GM23338 (cell line): ENCODE results near the gene NEURL1. TPM values are rescaled to one million over a fixed set of nuclear protein-coding genes. Genes with fewer than 3 reads are reported as not detected.

Experiments used
- ATAC-seq: fragments of 200-7000 bp; cut with Tn5 transposase; 3 replicates; pipeline ENCODE4 v1.9.1; 2020
- DNase-seq: peaks from one replicate; pipeline ENCODE4 v3.0.0-alpha.2; 2015; ENCODE audit warnings: low spot score
- H2AFZ ChIP-seq: fragments of 200-600 bp; sonication (generic); 2 replicates; pipeline ENCODE4 v1.8.0; 2016; ENCODE audit warnings: antibody characterized with exemption, mild to moderate bottlenecking, moderate library complexity
- H3F3A ChIP-seq: fragments of 200-600 bp; sonication (generic); replicated peaks from 2 replicates; pipeline ENCODE4 v1.8.0; 2017; ENCODE audit warnings: antibody characterized with exemption, mixed run types, low read depth
- H3K27ac ChIP-seq: fragments of 200-600 bp; sonication (generic); 2 replicates; pipeline ENCODE4 v1.6.1; 2016; ENCODE audit warnings: low read depth
- H3K27me3 ChIP-seq: fragments of 200-600 bp; sonication (generic); 2 replicates; pipeline ENCODE4 v1.8.0; 2016; ENCODE audit warnings: mild to moderate bottlenecking, mixed run types, moderate library complexity; ENCODE audit not compliant: insufficient read depth
- H3K36me3 ChIP-seq: fragments of 200-600 bp; sonication (generic); 2 replicates; pipeline ENCODE4 v1.8.0; 2016; ENCODE audit warnings: mild to moderate bottlenecking; ENCODE audit not compliant: insufficient read depth
- H3K4me1 ChIP-seq: fragments of 200-600 bp; sonication (generic); 2 replicates; pipeline ENCODE4 v1.8.0; 2016; ENCODE audit warnings: mild to moderate bottlenecking, moderate library complexity; ENCODE audit not compliant: insufficient read depth
- H3K4me2 ChIP-seq: fragments of 200-600 bp; sonication (generic); 2 replicates; pipeline ENCODE4 v1.7.1; 2017; ENCODE audit warnings: mixed run types
- H3K4me3 ChIP-seq: fragments of 200-600 bp; sonication (generic); 2 replicates; pipeline ENCODE4 v1.6.1; 2016; ENCODE audit warnings: mixed run types
- H3K79me2 ChIP-seq: fragments of 200-600 bp; sonication (generic); replicated peaks from 2 replicates; pipeline ENCODE4 v1.8.0; 2017; ENCODE audit warnings: mild to moderate bottlenecking; ENCODE audit not compliant: insufficient read depth
- H3K9me2 ChIP-seq: fragments of 200-600 bp; sonication (generic); 2 replicates; pipeline ENCODE4 v1.8.0; 2017; ENCODE audit not compliant: insufficient read depth
- H4K20me1 ChIP-seq: fragments of 200-600 bp; sonication (generic); replicated peaks from 2 replicates; pipeline ENCODE4 v1.8.0; 2017; ENCODE audit warnings: mild to moderate bottlenecking; ENCODE audit not compliant: insufficient read depth
- H3K27ac Mint-ChIP-seq: 2 replicates; pipeline ENCODE4 v1.8.0; 2020; ENCODE audit warnings: inconsistent platforms, mild to moderate bottlenecking, moderate library complexity, mixed read lengths
- H3K27me3 Mint-ChIP-seq: 3 replicates; pipeline ENCODE4 v1.8.0; 2022; ENCODE audit warnings: low read depth, mild to moderate bottlenecking, moderate library complexity, mixed read lengths, inconsistent platforms; ENCODE audit not compliant: insufficient read depth, poor library complexity
- H3K36me3 Mint-ChIP-seq: 3 replicates; pipeline ENCODE4 v1.8.0; 2021; ENCODE audit warnings: low read depth, mild to moderate bottlenecking, inconsistent platforms, moderate library complexity, mixed read lengths
- H3K4me1 Mint-ChIP-seq: 3 replicates; pipeline ENCODE4 v1.8.0; 2020; ENCODE audit warnings: mild to moderate bottlenecking, inconsistent platforms, mixed read lengths
- H3K4me3 Mint-ChIP-seq: 3 replicates; pipeline ENCODE4 v1.8.0; 2021; ENCODE audit warnings: moderate library complexity, mild to moderate bottlenecking, inconsistent platforms, mixed read lengths
- H3K9me3 Mint-ChIP-seq: 3 replicates; pipeline ENCODE4 v1.8.0; 2020; ENCODE audit warnings: moderate library complexity, mild to moderate bottlenecking, inconsistent platforms, mixed read lengths
- EZH2phosphoT487 ChIP-seq: fragments of 200-600 bp; sonication (generic); IDR thresholded peaks from one replicate; pipeline ENCODE4 v1.8.1; 2018; ENCODE audit warnings: antibody characterized with exemption; ENCODE audit not compliant: unreplicated experiment
- POLR2AphosphoS5 ChIP-seq: IDR thresholded peaks from 2 replicates; pipeline ENCODE4 v1.6.1; 2016; ENCODE audit warnings: antibody characterized with exemption, low read depth
- ZNF331 ChIP-seq: fragments of 250-450 bp; sonication (Bioruptor Pico); IDR thresholded peaks from 2 replicates; pipeline ENCODE4 v1.5.0; 2020; ENCODE audit warnings: low read depth, mild to moderate bottlenecking, moderate library complexity
- polyA plus RNA-seq: library from polyadenylated mRNA; unstranded; fragments of >200 nt; fragmentation: Nextera tagmentation; extraction: Ambion mirVana; gene quantifications from 2 replicates; pipeline ENCODE4 v1.2.1, GENCODE V29; 2016
- total RNA-seq: library from RNA; depleted of rRNA; stranded (reverse); fragments of >200 nt; shearing (Covaris generic); gene quantifications from 2 replicates; pipeline ENCODE4 v1.2.3, GENCODE V29; 2014
- TF ChIP-seq, protein P1 (sequence below): IDR thresholded peaks from one replicate; pipeline ENCODE4 v1.6.1; 2018; ENCODE audit warnings: antibody characterized with exemption; ENCODE audit not compliant: unreplicated experiment
- TF ChIP-seq, protein P2 (sequence below): IDR thresholded peaks from 2 replicates; pipeline ENCODE4 v1.6.1; 2016; ENCODE audit warnings: antibody characterized with exemption
- TF ChIP-seq, protein P3 (sequence below), 2 experiments: fragments of 200-600 bp in 1 of 2; sonication (generic) in 1 of 2; conservative IDR thresholded peaks; 2 replicates each; pipeline versions ENCODE4 v1.5.1 to v1.6.1; 2016 to 2017; ENCODE audit warnings: antibody characterized with exemption in 2 of 2, low read depth in 2 of 2, mild to moderate bottlenecking in 2 of 2, moderate library complexity in 1 of 2
- TF ChIP-seq, protein P4 (sequence below): fragments of 250-450 bp; sonication (Bioruptor Pico); IDR thresholded peaks from 2 replicates; pipeline ENCODE4 v1.5.0; 2020; ENCODE audit warnings: mild to moderate bottlenecking, moderate library complexity

Gene NEURL1
- total and polyA plus RNA-seq, 2 experiments from 2014 or later, result 0.82 to 1.1 TPM

DNA sequence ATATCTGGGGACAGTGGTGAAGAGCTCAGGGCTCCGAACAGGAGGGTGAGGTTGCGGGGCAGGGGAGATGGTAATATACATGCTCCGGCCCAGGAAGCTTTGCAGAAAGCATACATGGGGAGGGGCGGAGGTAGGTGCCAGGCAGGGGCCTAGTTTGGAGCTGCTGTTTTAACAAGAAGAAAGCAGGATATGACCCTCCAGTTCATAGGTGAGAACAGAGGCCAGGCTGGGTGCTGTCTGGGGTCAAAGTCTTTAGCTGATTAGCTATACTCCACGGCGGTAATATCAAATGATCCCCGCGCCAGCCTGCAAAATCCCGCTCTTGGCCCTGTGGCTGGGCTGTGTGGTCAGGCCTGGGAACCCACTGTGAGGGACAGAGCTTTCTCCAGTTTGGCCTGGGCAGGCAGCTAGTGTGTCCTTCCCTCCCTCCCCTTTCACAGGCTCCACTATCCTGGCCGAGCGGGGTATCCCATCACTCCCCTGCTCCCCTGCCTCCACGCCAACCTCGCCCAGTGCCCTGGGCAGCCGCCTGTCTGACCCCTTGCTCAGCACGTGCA is 95.6 kb downstream of the NEURL1 start (continued):
- TF ChIP-seq, protein P1, sequence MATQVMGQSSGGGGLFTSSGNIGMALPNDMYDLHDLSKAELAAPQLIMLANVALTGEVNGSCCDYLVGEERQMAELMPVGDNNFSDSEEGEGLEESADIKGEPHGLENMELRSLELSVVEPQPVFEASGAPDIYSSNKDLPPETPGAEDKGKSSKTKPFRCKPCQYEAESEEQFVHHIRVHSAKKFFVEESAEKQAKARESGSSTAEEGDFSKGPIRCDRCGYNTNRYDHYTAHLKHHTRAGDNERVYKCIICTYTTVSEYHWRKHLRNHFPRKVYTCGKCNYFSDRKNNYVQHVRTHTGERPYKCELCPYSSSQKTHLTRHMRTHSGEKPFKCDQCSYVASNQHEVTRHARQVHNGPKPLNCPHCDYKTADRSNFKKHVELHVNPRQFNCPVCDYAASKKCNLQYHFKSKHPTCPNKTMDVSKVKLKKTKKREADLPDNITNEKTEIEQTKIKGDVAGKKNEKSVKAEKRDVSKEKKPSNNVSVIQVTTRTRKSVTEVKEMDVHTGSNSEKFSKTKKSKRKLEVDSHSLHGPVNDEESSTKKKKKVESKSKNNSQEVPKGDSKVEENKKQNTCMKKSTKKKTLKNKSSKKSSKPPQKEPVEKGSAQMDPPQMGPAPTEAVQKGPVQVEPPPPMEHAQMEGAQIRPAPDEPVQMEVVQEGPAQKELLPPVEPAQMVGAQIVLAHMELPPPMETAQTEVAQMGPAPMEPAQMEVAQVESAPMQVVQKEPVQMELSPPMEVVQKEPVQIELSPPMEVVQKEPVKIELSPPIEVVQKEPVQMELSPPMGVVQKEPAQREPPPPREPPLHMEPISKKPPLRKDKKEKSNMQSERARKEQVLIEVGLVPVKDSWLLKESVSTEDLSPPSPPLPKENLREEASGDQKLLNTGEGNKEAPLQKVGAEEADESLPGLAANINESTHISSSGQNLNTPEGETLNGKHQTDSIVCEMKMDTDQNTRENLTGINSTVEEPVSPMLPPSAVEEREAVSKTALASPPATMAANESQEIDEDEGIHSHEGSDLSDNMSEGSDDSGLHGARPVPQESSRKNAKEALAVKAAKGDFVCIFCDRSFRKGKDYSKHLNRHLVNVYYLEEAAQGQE, result no peak
- TF ChIP-seq, protein P2, sequence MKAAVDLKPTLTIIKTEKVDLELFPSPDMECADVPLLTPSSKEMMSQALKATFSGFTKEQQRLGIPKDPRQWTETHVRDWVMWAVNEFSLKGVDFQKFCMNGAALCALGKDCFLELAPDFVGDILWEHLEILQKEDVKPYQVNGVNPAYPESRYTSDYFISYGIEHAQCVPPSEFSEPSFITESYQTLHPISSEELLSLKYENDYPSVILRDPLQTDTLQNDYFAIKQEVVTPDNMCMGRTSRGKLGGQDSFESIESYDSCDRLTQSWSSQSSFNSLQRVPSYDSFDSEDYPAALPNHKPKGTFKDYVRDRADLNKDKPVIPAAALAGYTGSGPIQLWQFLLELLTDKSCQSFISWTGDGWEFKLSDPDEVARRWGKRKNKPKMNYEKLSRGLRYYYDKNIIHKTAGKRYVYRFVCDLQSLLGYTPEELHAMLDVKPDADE, result no peak
- TF ChIP-seq EZH2phosphoT487 (no peak), ZNF331 (CRISPR knock-in tag) (no peak)
- TF ChIP-seq, protein P3, sequence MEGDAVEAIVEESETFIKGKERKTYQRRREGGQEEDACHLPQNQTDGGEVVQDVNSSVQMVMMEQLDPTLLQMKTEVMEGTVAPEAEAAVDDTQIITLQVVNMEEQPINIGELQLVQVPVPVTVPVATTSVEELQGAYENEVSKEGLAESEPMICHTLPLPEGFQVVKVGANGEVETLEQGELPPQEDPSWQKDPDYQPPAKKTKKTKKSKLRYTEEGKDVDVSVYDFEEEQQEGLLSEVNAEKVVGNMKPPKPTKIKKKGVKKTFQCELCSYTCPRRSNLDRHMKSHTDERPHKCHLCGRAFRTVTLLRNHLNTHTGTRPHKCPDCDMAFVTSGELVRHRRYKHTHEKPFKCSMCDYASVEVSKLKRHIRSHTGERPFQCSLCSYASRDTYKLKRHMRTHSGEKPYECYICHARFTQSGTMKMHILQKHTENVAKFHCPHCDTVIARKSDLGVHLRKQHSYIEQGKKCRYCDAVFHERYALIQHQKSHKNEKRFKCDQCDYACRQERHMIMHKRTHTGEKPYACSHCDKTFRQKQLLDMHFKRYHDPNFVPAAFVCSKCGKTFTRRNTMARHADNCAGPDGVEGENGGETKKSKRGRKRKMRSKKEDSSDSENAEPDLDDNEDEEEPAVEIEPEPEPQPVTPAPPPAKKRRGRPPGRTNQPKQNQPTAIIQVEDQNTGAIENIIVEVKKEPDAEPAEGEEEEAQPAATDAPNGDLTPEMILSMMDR (conservative IDR thresholded peaks at IDR 0.05; ENCODE audit: low read depth in 2 of 2), result no peak

DNA sequence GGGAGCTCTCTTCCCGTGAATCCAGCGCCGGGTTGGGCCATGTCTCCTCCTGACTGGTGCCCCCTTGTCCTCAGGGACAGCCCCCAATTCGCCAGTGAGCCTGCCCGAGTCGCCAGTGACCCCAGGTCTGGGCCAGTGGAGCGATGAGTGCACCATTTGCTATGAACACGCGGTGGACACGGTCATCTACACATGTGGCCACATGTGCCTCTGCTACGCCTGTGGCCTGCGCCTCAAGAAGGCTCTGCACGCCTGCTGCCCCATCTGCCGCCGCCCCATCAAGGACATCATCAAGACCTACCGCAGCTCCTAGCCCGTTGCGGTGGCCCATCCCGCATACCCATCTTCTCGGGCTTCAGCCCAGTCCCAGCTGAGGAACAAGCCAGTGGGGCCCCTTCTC is 96.6 kb downstream of the NEURL1 start:
- Mint-ChIP-seq H3K27me3 (peaks cover 22% of the 10 kb centered on the region), H3K9me3 (peaks cover 9% of the 10 kb centered on the region), H3K27ac (no peak overlapping the region), H3K4me3 (no peak overlapping the region), H3K4me1 (peaks cover under 1% of the 10 kb centered on the region; the same call in 1 of the 3 replicates), H3K36me3 (0 out of 3 replicates have a peak, but pooled peaks cover 3% of the 10 kb centered on the region)
- Histone ChIP-seq H4K20me1 (no peaks in the 10 kb centered on the region), H3K4me2 (no peak overlapping the region), H3K27ac (no peak overlapping the region), H2AFZ (no peak overlapping the region), H3K9me2 (peaks cover 4% of the 10 kb centered on the region; the same call in 1 of the 2 replicates), H3K27me3 (peaks cover 11% of the 10 kb centered on the region), H3K36me3 (no peaks in the 10 kb centered on the region), H3K4me1 (no peaks in the 10 kb centered on the region), H3K79me2 (no peaks in the 10 kb centered on the region), H3K4me3 (no peak overlapping the region), H3F3A (no peaks in the 10 kb centered on the region)
- no peak for DNase-seq
- no peak for ATAC-seq
- TF ChIP-seq, protein P1, result no peak
- no peak for TF ChIP-seq POLR2AphosphoS5
- no peak for TF ChIP-seq ZNF331 (CRISPR knock-in tag)
- TF ChIP-seq, protein P4, sequence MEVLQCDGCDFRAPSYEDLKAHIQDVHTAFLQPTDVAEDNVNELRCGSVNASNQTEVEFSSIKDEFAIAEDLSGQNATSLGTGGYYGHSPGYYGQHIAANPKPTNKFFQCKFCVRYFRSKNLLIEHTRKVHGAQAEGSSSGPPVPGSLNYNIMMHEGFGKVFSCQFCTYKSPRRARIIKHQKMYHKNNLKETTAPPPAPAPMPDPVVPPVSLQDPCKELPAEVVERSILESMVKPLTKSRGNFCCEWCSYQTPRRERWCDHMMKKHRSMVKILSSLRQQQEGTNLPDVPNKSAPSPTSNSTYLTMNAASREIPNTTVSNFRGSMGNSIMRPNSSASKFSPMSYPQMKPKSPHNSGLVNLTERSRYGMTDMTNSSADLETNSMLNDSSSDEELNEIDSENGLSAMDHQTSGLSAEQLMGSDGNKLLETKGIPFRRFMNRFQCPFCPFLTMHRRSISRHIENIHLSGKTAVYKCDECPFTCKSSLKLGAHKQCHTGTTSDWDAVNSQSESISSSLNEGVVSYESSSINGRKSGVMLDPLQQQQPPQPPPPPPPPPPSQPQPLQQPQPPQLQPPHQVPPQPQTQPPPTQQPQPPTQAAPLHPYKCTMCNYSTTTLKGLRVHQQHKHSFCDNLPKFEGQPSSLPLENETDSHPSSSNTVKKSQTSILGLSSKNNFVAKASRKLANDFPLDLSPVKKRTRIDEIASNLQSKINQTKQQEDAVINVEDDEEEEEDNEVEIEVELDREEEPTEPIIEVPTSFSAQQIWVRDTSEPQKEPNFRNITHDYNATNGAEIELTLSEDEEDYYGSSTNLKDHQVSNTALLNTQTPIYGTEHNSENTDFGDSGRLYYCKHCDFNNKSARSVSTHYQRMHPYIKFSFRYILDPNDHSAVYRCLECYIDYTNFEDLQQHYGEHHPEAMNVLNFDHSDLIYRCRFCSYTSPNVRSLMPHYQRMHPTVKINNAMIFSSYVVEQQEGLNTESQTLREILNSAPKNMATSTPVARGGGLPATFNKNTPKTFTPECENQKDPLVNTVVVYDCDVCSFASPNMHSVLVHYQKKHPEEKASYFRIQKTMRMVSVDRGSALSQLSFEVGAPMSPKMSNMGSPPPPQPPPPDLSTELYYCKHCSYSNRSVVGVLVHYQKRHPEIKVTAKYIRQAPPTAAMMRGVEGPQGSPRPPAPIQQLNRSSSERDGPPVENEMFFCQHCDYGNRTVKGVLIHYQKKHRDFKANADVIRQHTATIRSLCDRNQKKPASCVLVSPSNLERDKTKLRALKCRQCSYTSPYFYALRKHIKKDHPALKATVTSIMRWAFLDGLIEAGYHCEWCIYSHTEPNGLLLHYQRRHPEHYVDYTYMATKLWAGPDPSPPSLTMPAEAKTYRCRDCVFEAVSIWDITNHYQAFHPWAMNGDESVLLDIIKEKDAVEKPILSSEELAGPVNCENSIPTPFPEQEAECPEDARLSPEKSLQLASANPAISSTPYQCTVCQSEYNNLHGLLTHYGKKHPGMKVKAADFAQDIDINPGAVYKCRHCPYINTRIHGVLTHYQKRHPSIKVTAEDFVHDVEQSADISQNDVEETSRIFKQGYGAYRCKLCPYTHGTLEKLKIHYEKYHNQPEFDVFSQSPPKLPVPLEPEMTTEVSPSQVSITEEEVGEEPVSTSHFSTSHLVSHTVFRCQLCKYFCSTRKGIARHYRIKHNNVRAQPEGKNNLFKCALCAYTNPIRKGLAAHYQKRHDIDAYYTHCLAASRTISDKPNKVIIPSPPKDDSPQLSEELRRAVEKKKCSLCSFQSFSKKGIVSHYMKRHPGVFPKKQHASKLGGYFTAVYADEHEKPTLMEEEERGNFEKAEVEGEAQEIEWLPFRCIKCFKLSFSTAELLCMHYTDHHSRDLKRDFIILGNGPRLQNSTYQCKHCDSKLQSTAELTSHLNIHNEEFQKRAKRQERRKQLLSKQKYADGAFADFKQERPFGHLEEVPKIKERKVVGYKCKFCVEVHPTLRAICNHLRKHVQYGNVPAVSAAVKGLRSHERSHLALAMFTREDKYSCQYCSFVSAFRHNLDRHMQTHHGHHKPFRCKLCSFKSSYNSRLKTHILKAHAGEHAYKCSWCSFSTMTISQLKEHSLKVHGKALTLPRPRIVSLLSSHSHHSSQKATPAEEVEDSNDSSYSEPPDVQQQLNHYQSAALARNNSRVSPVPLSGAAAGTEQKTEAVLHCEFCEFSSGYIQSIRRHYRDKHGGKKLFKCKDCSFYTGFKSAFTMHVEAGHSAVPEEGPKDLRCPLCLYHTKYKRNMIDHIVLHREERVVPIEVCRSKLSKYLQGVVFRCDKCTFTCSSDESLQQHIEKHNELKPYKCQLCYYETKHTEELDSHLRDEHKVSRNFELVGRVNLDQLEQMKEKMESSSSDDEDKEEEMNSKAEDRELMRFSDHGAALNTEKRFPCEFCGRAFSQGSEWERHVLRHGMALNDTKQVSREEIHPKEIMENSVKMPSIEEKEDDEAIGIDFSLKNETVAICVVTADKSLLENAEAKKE, result no peak
- no peak for TF ChIP-seq EZH2phosphoT487
